ENCODE results near the gene PTBP2.

DNA sequence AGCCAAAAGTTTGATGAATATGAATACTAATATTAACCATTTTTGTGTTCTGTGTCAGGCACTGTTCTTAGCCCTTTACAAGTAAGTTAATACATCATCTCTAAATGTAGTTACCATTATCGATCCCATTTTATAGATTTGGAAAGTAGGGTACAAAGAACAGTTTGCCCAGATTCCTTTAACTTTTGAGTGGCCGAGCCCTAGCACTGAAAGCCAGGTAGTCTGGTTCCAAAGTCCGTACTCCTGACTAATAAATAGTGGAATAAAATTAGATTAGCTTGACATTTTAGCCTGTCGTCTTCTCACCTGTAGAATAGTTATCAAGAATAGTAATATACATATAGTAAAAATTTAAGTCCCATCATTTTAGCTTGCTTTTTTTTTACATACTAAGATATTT, 70.6 kb downstream of the PTBP2 start:
- TF ChIP-seq, protein P1, sequence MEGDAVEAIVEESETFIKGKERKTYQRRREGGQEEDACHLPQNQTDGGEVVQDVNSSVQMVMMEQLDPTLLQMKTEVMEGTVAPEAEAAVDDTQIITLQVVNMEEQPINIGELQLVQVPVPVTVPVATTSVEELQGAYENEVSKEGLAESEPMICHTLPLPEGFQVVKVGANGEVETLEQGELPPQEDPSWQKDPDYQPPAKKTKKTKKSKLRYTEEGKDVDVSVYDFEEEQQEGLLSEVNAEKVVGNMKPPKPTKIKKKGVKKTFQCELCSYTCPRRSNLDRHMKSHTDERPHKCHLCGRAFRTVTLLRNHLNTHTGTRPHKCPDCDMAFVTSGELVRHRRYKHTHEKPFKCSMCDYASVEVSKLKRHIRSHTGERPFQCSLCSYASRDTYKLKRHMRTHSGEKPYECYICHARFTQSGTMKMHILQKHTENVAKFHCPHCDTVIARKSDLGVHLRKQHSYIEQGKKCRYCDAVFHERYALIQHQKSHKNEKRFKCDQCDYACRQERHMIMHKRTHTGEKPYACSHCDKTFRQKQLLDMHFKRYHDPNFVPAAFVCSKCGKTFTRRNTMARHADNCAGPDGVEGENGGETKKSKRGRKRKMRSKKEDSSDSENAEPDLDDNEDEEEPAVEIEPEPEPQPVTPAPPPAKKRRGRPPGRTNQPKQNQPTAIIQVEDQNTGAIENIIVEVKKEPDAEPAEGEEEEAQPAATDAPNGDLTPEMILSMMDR (IDR thresholded peaks at IDR 0.05): no peak
- no peak for TF ChIP-seq POLR2A (IDR thresholded peaks at IDR 0.05)

Measured in testis (tissue), 2 donors.